ENCODE measurements around the gene SLC47A1.

SLC47A1 gene

GRCh38 chr17:19570544-19571062 is 36.9 kb downstream of the SLC47A1 start:
- no peak for DNase-seq (ENCODE audit: extremely low read depth, insufficient read length)
- Histone ChIP-seq H3K27me3 (replicated peaks; ENCODE audit: control insufficient read depth, insufficient read depth, low read length) (no peaks in the 10 kb centered on the region), H3K4me3 (replicated peaks; ENCODE audit: low read depth, low read length) (no peak overlapping the region), H3K36me3 (ENCODE audit: control insufficient read depth, insufficient read depth, low read length) (no peaks in the 10 kb centered on the region)
- no peak for TF ChIP-seq CTCF (IDR thresholded peaks at IDR 0.05; ENCODE audit: insufficient read depth, low read length, poor library complexity, severe bottlenecking)

GRCh38 chr17:19573075-19573474 is 39.4 kb downstream of the SLC47A1 start:
- Histone ChIP-seq H3K27me3 (replicated peaks; ENCODE audit: control insufficient read depth, insufficient read depth, low read length) (no peaks in the 10 kb centered on the region), H3K4me3 (replicated peaks; ENCODE audit: low read depth, low read length) (no peak overlapping the region), H3K36me3 (ENCODE audit: control insufficient read depth, insufficient read depth, low read length) (no peaks in the 10 kb centered on the region)
- DNase-seq (ENCODE audit: extremely low read depth, insufficient read length) = no peak
- TF ChIP-seq CTCF (IDR thresholded peaks at IDR 0.05; ENCODE audit: insufficient read depth, low read length, poor library complexity, severe bottlenecking) = no peak

- H3K4me3 ChIP-seq (replicated peaks; ENCODE audit: low read depth, low read length) = no peak overlapping the region
- no peak for TF ChIP-seq CTCF (IDR thresholded peaks at IDR 0.05; ENCODE audit: insufficient read depth, low read length, poor library complexity, severe bottlenecking)
- H3K36me3 ChIP-seq (ENCODE audit: control insufficient read depth, insufficient read depth, low read length) = no peaks in the 10 kb centered on the region
- 0 out of 2 replicates have a peak, but pooled peaks cover 1% of the 10 kb centered on the region for H3K27me3 ChIP-seq (replicated peaks; ENCODE audit: control insufficient read depth, insufficient read depth, low read length)
- DNase-seq (ENCODE audit: extremely low read depth, insufficient read length) = no peak
Measured at GRCh38 chr17:19574956-19575355, 41.3 kb downstream of the SLC47A1 start.

GRCh38 chr17:19578545-19578944 is 44.9 kb downstream of the SLC47A1 start:
- Histone ChIP-seq H3K4me3 (replicated peaks; ENCODE audit: low read depth, low read length) (no peak overlapping the region), H3K36me3 (ENCODE audit: control insufficient read depth, insufficient read depth, low read length) (no peaks in the 10 kb centered on the region), H3K27me3 (replicated peaks; ENCODE audit: control insufficient read depth, insufficient read depth, low read length) (peaks cover 1% of the 10 kb centered on the region; the same call in 1 of the 2 replicates)
- no peak for DNase-seq (ENCODE audit: extremely low read depth, insufficient read length)
- no peak for TF ChIP-seq CTCF (IDR thresholded peaks at IDR 0.05; ENCODE audit: insufficient read depth, low read length, poor library complexity, severe bottlenecking)

- no peak overlapping the region for H3K4me3 ChIP-seq (replicated peaks; ENCODE audit: low read depth, low read length)
Measured at GRCh38 chr17:19579192-19579761, 45.6 kb downstream of the SLC47A1 start.

More at GRCh38 chr17:19579192-19579761, 45.6 kb downstream of the SLC47A1 start:
- TF ChIP-seq CTCF (IDR thresholded peaks at IDR 0.05; ENCODE audit: insufficient read depth, low read length, poor library complexity, severe bottlenecking) = no peak
- no peaks in the 10 kb centered on the region for H3K36me3 ChIP-seq (ENCODE audit: control insufficient read depth, insufficient read depth, low read length)
- peaks cover 1% of the 10 kb centered on the region; the same call in 1 of the 2 replicates for H3K27me3 ChIP-seq (replicated peaks; ENCODE audit: control insufficient read depth, insufficient read depth, low read length)
- DNase-seq (ENCODE audit: extremely low read depth, insufficient read length) = no peak
